Mesendoderm (in vitro differentiated cells): ENCODE measurements around the gene SH3TC2.

ENCODE experiments used
- DNase-seq: peaks from one replicate; pipeline ENCODE4 v3.0.0; 2013
- H2AK5ac ChIP-seq: 2 replicates; pipeline ENCODE4 v1.6.1; 2013; ENCODE audit warnings: low read length, inconsistent platforms
- H2BK120ac ChIP-seq: 2 replicates; pipeline ENCODE4 v1.6.1; 2013; ENCODE audit warnings: low read depth, mild to moderate bottlenecking, low read length, moderate library complexity, mixed read lengths
- H2BK15ac ChIP-seq: replicated peaks from 2 replicates; pipeline ENCODE4 v1.6.1; 2013; ENCODE audit warnings: low read depth, mild to moderate bottlenecking, moderate library complexity
- H2BK5ac ChIP-seq: 2 replicates; pipeline ENCODE4 v1.6.1; 2013; ENCODE audit warnings: low read length, inconsistent platforms
- H3K18ac ChIP-seq: 2 replicates; pipeline ENCODE4 v1.6.1; 2013; ENCODE audit warnings: mild to moderate bottlenecking, low read length, mixed read lengths
- H3K23ac ChIP-seq: one replicate; pipeline ENCODE4 v1.6.1; 2013; ENCODE audit warnings: low read length
- H3K27ac ChIP-seq: 2 replicates; pipeline ENCODE4 v1.5.1; 2013; ENCODE audit warnings: low read depth, mild to moderate bottlenecking, inconsistent platforms, low read length, moderate library complexity
- H3K27me3 ChIP-seq: 2 replicates; pipeline ENCODE4 v1.6.1; 2013; ENCODE audit warnings: low read length, control low read depth, mild to moderate bottlenecking, inconsistent platforms; ENCODE audit not compliant: insufficient read depth, poor library complexity
- H3K36me3 ChIP-seq: 2 replicates; pipeline ENCODE4 v1.6.1; 2013; ENCODE audit warnings: low read length, inconsistent platforms; ENCODE audit not compliant: control insufficient read depth, insufficient read depth
- H3K4ac ChIP-seq: one replicate; pipeline ENCODE4 v1.6.1; 2013; ENCODE audit warnings: low read depth, mild to moderate bottlenecking, low read length, moderate library complexity
- H3K4me1 ChIP-seq: 2 replicates; pipeline ENCODE4 v1.6.1; 2013; ENCODE audit warnings: low read depth, low read length, inconsistent platforms; ENCODE audit not compliant: control insufficient read depth
- H3K4me2 ChIP-seq: 2 replicates; pipeline ENCODE4 v1.6.1; 2013; ENCODE audit warnings: low read length
- H3K4me3 ChIP-seq: 2 replicates; pipeline ENCODE4 v1.5.1; 2013; ENCODE audit warnings: mild to moderate bottlenecking, low read length
- H3K56ac ChIP-seq: one replicate; pipeline ENCODE4 v1.6.1; 2013; ENCODE audit warnings: low read length
- H3K79me1 ChIP-seq: 2 replicates; pipeline ENCODE4 v1.6.1; 2013; ENCODE audit warnings: low read length, inconsistent platforms
- H3K79me2 ChIP-seq: 2 replicates; pipeline ENCODE4 v1.6.1; 2013; ENCODE audit warnings: mild to moderate bottlenecking, low read length; ENCODE audit not compliant: control insufficient read depth, insufficient read depth
- H3K9ac ChIP-seq: 2 replicates; pipeline ENCODE4 v1.6.1; 2013; ENCODE audit warnings: low read length, inconsistent platforms
- H4K5ac ChIP-seq: one replicate; pipeline ENCODE4 v1.6.1; 2013; ENCODE audit warnings: low read length
- H4K8ac ChIP-seq: one replicate; pipeline ENCODE4 v1.6.1; 2013; ENCODE audit warnings: low read depth, mild to moderate bottlenecking, control low read depth, low read length, moderate library complexity
- WGBS: extraction: QIAGEN DNeasy Blood & Tissue Kit; methylation state at CpG from one replicate; pipeline ENCODE4 v1.1.7; 2013; ENCODE audit warnings: low lambda C conversion rate, missing lambda C conversion rate; ENCODE audit not compliant: insufficient coverage; ENCODE audit errors: extremely low coverage; 5-methylcytosine and 5-hydroxymethylcytosine counted together

Gene SH3TC2

DNA sequence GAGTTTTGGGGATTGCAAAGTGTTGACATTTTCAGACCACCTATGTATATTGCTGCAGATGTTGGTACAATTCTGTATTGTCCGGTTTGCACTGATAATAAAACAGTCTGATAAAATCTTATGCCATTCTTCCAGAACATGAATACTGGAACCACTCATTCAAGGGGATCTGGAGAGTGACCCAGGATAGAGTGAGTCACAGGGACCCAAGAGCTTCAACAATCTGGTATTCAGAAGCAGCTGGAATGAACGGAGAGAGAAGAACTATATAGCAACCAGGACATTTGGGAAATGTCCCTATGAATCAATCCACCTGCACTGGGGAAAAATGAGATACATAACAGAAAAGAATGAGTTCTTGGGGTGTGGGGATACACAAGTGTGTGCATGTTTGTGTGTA is 73.3 kb downstream of the SH3TC2 start:
- H3K36me3 ChIP-seq: no peaks in the 10 kb centered on the region
- no peak overlapping the region for H3K23ac ChIP-seq
- no peak overlapping the region for H2BK120ac ChIP-seq
- DNase-seq: no peak
- H2BK5ac ChIP-seq: no peak overlapping the region
- no CpG with 5 or more reads among the region's 2 CpGs for WGBS
- no peak overlapping the region for H3K9ac ChIP-seq
- no peak overlapping the region for H4K8ac ChIP-seq
- H2AK5ac ChIP-seq: no peak overlapping the region
- H3K4me3 ChIP-seq: no peak overlapping the region
- H3K27me3 ChIP-seq: no peaks in the 10 kb centered on the region
- no peak overlapping the region for H2BK15ac ChIP-seq
- no peak overlapping the region for H3K27ac ChIP-seq
- H3K4me1 ChIP-seq: no peaks in the 10 kb centered on the region
- H3K79me2 ChIP-seq: no peaks in the 10 kb centered on the region
- no peak overlapping the region for H3K18ac ChIP-seq
- H4K5ac ChIP-seq: no peak overlapping the region
- no peak overlapping the region for H3K56ac ChIP-seq
- H3K79me1 ChIP-seq: no peaks in the 10 kb centered on the region
- H3K4me2 ChIP-seq: no peak overlapping the region
- H3K4ac ChIP-seq: no peak overlapping the region

DNA sequence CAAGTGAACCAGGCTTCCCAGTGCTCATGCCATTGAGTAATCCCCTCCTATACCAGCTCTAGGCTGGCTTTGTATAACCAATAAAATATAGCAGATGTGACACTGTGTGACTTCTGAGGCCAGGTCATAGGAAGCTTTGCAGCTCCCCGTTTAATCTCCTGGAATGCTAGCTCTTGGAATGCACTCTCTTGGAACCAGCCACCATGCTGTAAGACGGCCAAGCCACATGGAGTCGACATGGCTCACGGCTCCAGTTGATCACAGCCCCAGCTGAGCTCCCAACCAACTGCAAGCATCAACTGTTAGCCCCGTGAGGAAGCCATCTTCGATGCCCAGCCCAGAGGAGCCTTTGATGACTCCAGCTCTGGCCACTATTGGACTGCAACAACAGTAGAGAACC is 74.5 kb downstream of the SH3TC2 start:
- no peak overlapping the region for H2BK15ac ChIP-seq
- no peak overlapping the region for H3K9ac ChIP-seq
- H3K27me3 ChIP-seq: no peaks in the 10 kb centered on the region
- no peak overlapping the region for H3K23ac ChIP-seq
- no peak overlapping the region for H3K27ac ChIP-seq
- no peaks in the 10 kb centered on the region for H3K79me1 ChIP-seq
- H2AK5ac ChIP-seq: no peak overlapping the region
- WGBS: no CpG with 5 or more reads among the region's 6 CpGs
- H3K4me1 ChIP-seq: peaks cover 2% of the 10 kb centered on the region
- no peak overlapping the region for H2BK120ac ChIP-seq
- no peak overlapping the region for H4K5ac ChIP-seq
- no peaks in the 10 kb centered on the region for H3K79me2 ChIP-seq
- no peak overlapping the region for H3K18ac ChIP-seq
- no peak for DNase-seq
- H3K56ac ChIP-seq: no peak overlapping the region
- no peak overlapping the region for H2BK5ac ChIP-seq
- H3K36me3 ChIP-seq: no peaks in the 10 kb centered on the region
- H3K4me3 ChIP-seq: no peak overlapping the region
- H4K8ac ChIP-seq: no peak overlapping the region
- no peak overlapping the region for H3K4ac ChIP-seq
- H3K4me2 ChIP-seq: no peak overlapping the region

DNA sequence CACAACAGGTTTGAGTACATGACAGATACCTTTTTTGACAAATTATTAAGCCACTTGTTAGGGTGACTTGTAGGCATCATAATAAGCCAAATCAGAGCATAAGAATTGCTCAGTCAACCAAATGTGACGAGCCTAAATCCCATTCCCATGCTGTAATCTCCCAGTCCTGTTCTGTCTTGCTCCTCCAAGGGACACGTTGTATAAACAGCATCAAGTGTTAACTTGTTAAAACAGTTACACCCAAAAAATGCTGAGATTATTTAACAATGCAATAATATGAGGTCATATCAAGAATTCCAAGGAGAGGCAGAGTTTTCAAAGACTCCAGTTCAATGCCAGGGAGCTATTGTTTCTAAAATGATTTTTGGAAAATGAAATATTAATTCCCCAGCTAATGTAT is 76.2 kb downstream of the SH3TC2 start:
- Histone ChIP-seq H3K56ac (no peak overlapping the region), H3K4me3 (no peak overlapping the region), H3K23ac (no peak overlapping the region), H3K36me3 (no peaks in the 10 kb centered on the region), H3K79me2 (no peaks in the 10 kb centered on the region), H3K4me2 (no peak overlapping the region), H2BK5ac (no peak overlapping the region), H3K79me1 (no peaks in the 10 kb centered on the region), H3K18ac (no peak overlapping the region), H4K5ac (no peak overlapping the region), H3K4ac (no peak overlapping the region), H2AK5ac (no peak overlapping the region), H3K4me1 (peaks cover 2% of the 10 kb centered on the region), H3K27me3 (no peaks in the 10 kb centered on the region), H2BK120ac (no peak overlapping the region), H3K9ac (no peak overlapping the region), H2BK15ac (peak overlapping the region; percentile 64), H4K8ac (no peak overlapping the region), H3K27ac (no peak overlapping the region)
- WGBS: no CpG with 5 or more reads among the region's 2 CpGs
- peak; percentile 61 for DNase-seq

DNA sequence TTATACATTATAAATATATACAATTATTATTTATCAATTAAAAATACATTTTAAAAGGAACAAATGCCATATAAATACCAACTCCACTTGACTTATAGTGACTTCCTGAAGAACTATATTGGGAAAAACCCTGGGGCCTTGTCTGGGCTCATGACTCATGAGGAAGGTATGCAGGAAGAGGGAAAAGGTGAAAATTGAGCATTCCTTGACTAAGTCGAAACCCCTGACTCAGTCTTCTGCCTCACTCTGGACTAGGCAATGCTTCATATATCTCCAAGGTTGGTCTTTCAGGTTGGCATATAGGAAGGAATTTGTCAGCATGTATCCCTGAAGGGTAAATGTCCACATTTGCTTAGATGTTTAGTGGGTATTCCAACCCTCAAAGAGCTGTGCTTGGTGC is 78.5 kb downstream of the SH3TC2 start:
- Histone ChIP-seq H3K4me2 (no peak overlapping the region), H2BK120ac (no peak overlapping the region), H3K27me3 (no peaks in the 10 kb centered on the region), H3K4ac (no peak overlapping the region), H3K36me3 (no peaks in the 10 kb centered on the region), H3K23ac (no peak overlapping the region), H3K9ac (no peak overlapping the region), H3K27ac (peak overlapping the region; percentile 60), H3K4me3 (no peak overlapping the region), H3K56ac (no peak overlapping the region), H4K5ac (no peak overlapping the region), H3K79me1 (no peaks in the 10 kb centered on the region), H3K18ac (no peak overlapping the region), H3K79me2 (no peaks in the 10 kb centered on the region), H2AK5ac (no peak overlapping the region), H3K4me1 (peaks cover 2% of the 10 kb centered on the region), H2BK15ac (no peak overlapping the region), H2BK5ac (peak overlapping the region; percentile 29), H4K8ac (no peak overlapping the region)
- WGBS: no CpG with 5 or more reads among the region's 1 CpG
- DNase-seq: peak; percentile 97

DNA sequence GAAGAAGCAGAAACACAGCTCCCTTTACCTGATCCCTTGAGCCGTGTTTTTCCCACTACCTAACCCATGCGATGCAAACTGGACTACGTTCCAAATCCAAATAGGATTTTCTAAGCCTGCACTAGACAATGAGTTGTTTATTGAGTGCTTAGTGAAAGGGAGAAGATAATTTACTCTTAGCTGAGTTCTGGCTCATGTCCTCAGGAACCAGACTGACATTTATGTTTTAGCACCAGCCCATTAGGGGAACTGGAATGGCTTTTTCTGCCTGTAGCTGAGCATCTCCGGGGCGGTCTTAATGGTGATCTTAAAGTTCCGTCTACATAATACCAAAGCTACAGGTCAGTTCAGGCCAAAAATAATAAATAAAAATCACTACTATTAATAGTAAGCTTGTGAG is 81.5 kb downstream of the SH3TC2 start:
- H3K4me2 ChIP-seq: no peak overlapping the region
- no peaks in the 10 kb centered on the region for H3K79me2 ChIP-seq
- no peak overlapping the region for H3K4me3 ChIP-seq
- no peak overlapping the region for H4K5ac ChIP-seq
- no peak overlapping the region for H2BK5ac ChIP-seq
- H3K4me1 ChIP-seq: peaks cover 2% of the 10 kb centered on the region
- H3K4ac ChIP-seq: no peak overlapping the region
- H2BK120ac ChIP-seq: no peak overlapping the region
- H4K8ac ChIP-seq: no peak overlapping the region
- no peaks in the 10 kb centered on the region for H3K27me3 ChIP-seq
- WGBS: no CpG with 5 or more reads among the region's 6 CpGs
- H3K79me1 ChIP-seq: no peaks in the 10 kb centered on the region
- H3K27ac ChIP-seq: no peak overlapping the region
- no peaks in the 10 kb centered on the region for H3K36me3 ChIP-seq
- H2BK15ac ChIP-seq: no peak overlapping the region
- DNase-seq: no peak
- no peak overlapping the region for H3K9ac ChIP-seq
- H3K23ac ChIP-seq: no peak overlapping the region
- peak overlapping the region; percentile 61 for H3K56ac ChIP-seq
- H2AK5ac ChIP-seq: no peak overlapping the region
- H3K18ac ChIP-seq: no peak overlapping the region

DNA sequence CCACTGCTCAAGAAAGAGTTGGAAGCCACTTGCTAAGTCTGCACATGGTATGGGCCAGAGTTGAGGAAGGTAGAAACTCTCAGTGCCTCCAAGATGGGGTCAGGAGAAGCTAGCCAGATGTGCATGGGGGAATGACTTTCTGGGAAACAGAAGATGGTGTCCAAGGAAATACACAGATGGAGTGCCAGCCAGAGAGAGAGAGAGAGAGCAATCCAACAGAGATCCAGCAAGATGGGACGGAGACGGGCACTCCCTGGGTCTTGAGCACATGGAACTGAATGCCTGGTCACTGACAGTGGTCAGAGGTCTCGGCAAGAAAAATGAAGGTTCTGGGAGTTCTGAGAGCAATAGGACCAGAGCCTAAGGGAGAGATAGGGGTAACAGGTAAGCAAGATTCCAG is 82.1 kb downstream of the SH3TC2 start:
- H3K4ac ChIP-seq: no peak overlapping the region
- no peak overlapping the region for H3K18ac ChIP-seq
- H3K79me2 ChIP-seq: no peaks in the 10 kb centered on the region
- H3K4me2 ChIP-seq: no peak overlapping the region
- peaks cover 2% of the 10 kb centered on the region for H3K4me1 ChIP-seq
- no peak for DNase-seq
- H2BK120ac ChIP-seq: no peak overlapping the region
- H2BK5ac ChIP-seq: no peak overlapping the region
- no peak overlapping the region for H3K9ac ChIP-seq
- WGBS: no CpG with 5 or more reads among the region's 3 CpGs
- no peak overlapping the region for H4K5ac ChIP-seq
- no peaks in the 10 kb centered on the region for H3K36me3 ChIP-seq
- peak overlapping the region; percentile 64 for H2AK5ac ChIP-seq
- no peak overlapping the region for H3K27ac ChIP-seq
- H3K4me3 ChIP-seq: no peak overlapping the region
- H3K56ac ChIP-seq: no peak overlapping the region
- H3K79me1 ChIP-seq: no peaks in the 10 kb centered on the region
- no peak overlapping the region for H2BK15ac ChIP-seq
- peak overlapping the region; percentile 15 for H3K23ac ChIP-seq
- no peak overlapping the region for H4K8ac ChIP-seq
- no peaks in the 10 kb centered on the region for H3K27me3 ChIP-seq
